Activated naive CD4-positive, alpha-beta T cell treated with anti-CD3 and anti-CD28 coated beads, Interleukin-2, amount 50 U/mL, for 24 hours (primary cell): Measurements from ENCODE around the gene SYCP1.
"Not testable (repeated sequence)": the region's sequence is repeated elsewhere in the genome, so short reads cannot be mapped to it uniquely, and the experiment has no call there.

ENCODE experiments used
- H3K27ac Mint-ChIP-seq: one replicate; pipeline ENCODE4 v1.8.0; 2021; ENCODE audit warnings: mild to moderate bottlenecking, mixed read lengths
- H3K27me3 Mint-ChIP-seq: one replicate; pipeline ENCODE4 v1.8.0; 2021; ENCODE audit warnings: mixed read lengths
- H3K36me3 Mint-ChIP-seq: one replicate; pipeline ENCODE4 v1.8.0; 2021; ENCODE audit warnings: mixed read lengths
- H3K4me1 Mint-ChIP-seq: one replicate; pipeline ENCODE4 v1.8.0; 2021; ENCODE audit warnings: mixed read lengths
- H3K4me3 Mint-ChIP-seq: one replicate; pipeline ENCODE4 v1.8.0; 2021; ENCODE audit warnings: mild to moderate bottlenecking, mixed read lengths
- H3K9me3 Mint-ChIP-seq: one replicate; pipeline ENCODE4 v1.8.0; 2021; ENCODE audit warnings: mixed read lengths

The SYCP1 gene

GRCh38 chr1:115013792-115014191 lies 159.1 kb downstream of the SYCP1 start:
- Mint-ChIP-seq H3K27ac (no peak overlapping the region), H3K36me3 (no peaks in the 10 kb centered on the region), H3K9me3 (no peaks in the 10 kb centered on the region), H3K4me3 (no peak overlapping the region), H3K27me3 (no peaks in the 10 kb centered on the region), H3K4me1 (no peaks in the 10 kb centered on the region)

GRCh38 chr1:115019549-115019948 lies 164.9 kb downstream of the SYCP1 start:
- H3K4me3 Mint-ChIP-seq, H3K36me3 Mint-ChIP-seq, H3K4me1 Mint-ChIP-seq, H3K9me3 Mint-ChIP-seq, H3K27me3 Mint-ChIP-seq, H3K27ac Mint-ChIP-seq: not testable (repeated sequence)

- no peaks in the 10 kb centered on the region for H3K36me3 Mint-ChIP-seq
- H3K27ac Mint-ChIP-seq = no peak overlapping the region
- peaks cover 2% of the 10 kb centered on the region for H3K27me3 Mint-ChIP-seq
- H3K4me1 Mint-ChIP-seq = no peaks in the 10 kb centered on the region
- H3K9me3 Mint-ChIP-seq = no peaks in the 10 kb centered on the region
- no peak overlapping the region for H3K4me3 Mint-ChIP-seq
Observed at GRCh38 chr1:115021145-115021544, 166.5 kb downstream of the SYCP1 start.

GRCh38 chr1:115023593-115023992 lies 168.9 kb downstream of the SYCP1 start:
- H3K4me3 Mint-ChIP-seq = no peak overlapping the region
- H3K27ac Mint-ChIP-seq = no peak overlapping the region
- no peaks in the 10 kb centered on the region for H3K9me3 Mint-ChIP-seq
- H3K4me1 Mint-ChIP-seq = no peaks in the 10 kb centered on the region
- no peaks in the 10 kb centered on the region for H3K36me3 Mint-ChIP-seq
- H3K27me3 Mint-ChIP-seq = peaks cover 2% of the 10 kb centered on the region

GRCh38 chr1:115029526-115029925 lies 174.9 kb downstream of the SYCP1 start, which contains the start of gene TSHB:
Gene TSHB (plus strand): TSS chr1:115029826. CDS start chr1:115033363, 3,537 bp downstream.
- no peak within 1 kb of the TSS for H3K4me3 Mint-ChIP-seq
- H3K27ac Mint-ChIP-seq = no peak within 1 kb of the TSS
- no peaks in the 10 kb centered on the region for H3K4me1 Mint-ChIP-seq
- H3K36me3 Mint-ChIP-seq = no peaks in the 10 kb centered on the region
- no peaks in the 10 kb centered on the region for H3K9me3 Mint-ChIP-seq
- H3K27me3 Mint-ChIP-seq = peaks cover 1% of the 10 kb centered on the region

GRCh38 chr1:115031595-115031994 lies 176.9 kb downstream of the SYCP1 start:
- no peak overlapping the region for H3K4me3 Mint-ChIP-seq
- H3K9me3 Mint-ChIP-seq = no peaks in the 10 kb centered on the region
- no peaks in the 10 kb centered on the region for H3K4me1 Mint-ChIP-seq
- peaks cover 1% of the 10 kb centered on the region for H3K27me3 Mint-ChIP-seq
- H3K36me3 Mint-ChIP-seq = no peaks in the 10 kb centered on the region
- H3K27ac Mint-ChIP-seq = no peak overlapping the region

- Mint-ChIP-seq H3K4me3 (no peak overlapping the region), H3K9me3 (no peaks in the 10 kb centered on the region), H3K27me3 (peaks cover 1% of the 10 kb centered on the region), H3K4me1 (no peaks in the 10 kb centered on the region), H3K36me3 (no peaks in the 10 kb centered on the region), H3K27ac (no peak overlapping the region)
Observed at GRCh38 chr1:115035652-115036051, 181.0 kb downstream of the SYCP1 start.

- peaks cover 1% of the 10 kb centered on the region for H3K27me3 Mint-ChIP-seq
- H3K4me3 Mint-ChIP-seq = no peak overlapping the region
- H3K4me1 Mint-ChIP-seq = no peaks in the 10 kb centered on the region
- no peaks in the 10 kb centered on the region for H3K9me3 Mint-ChIP-seq
- no peaks in the 10 kb centered on the region for H3K36me3 Mint-ChIP-seq
- H3K27ac Mint-ChIP-seq = no peak overlapping the region
Observed at GRCh38 chr1:115036814-115037507, 182.3 kb downstream of the SYCP1 start.

GRCh38 chr1:115040501-115040900 lies 185.8 kb downstream of the SYCP1 start:
- H3K4me3 Mint-ChIP-seq = no peak overlapping the region
- peaks cover 6% of the 10 kb centered on the region for H3K36me3 Mint-ChIP-seq
- no peaks in the 10 kb centered on the region for H3K27me3 Mint-ChIP-seq
- no peaks in the 10 kb centered on the region for H3K9me3 Mint-ChIP-seq
- no peak overlapping the region for H3K27ac Mint-ChIP-seq
- no peaks in the 10 kb centered on the region for H3K4me1 Mint-ChIP-seq

- H3K4me3 Mint-ChIP-seq = no peak overlapping the region
- no peaks in the 10 kb centered on the region for H3K4me1 Mint-ChIP-seq
- H3K27me3 Mint-ChIP-seq = no peaks in the 10 kb centered on the region
- peaks cover 6% of the 10 kb centered on the region for H3K36me3 Mint-ChIP-seq
- H3K9me3 Mint-ChIP-seq = no peaks in the 10 kb centered on the region
- H3K27ac Mint-ChIP-seq = no peak overlapping the region
Observed at GRCh38 chr1:115041654-115042053, 187.0 kb downstream of the SYCP1 start.
